ENCODE data around the gene E2F7.

DNA sequence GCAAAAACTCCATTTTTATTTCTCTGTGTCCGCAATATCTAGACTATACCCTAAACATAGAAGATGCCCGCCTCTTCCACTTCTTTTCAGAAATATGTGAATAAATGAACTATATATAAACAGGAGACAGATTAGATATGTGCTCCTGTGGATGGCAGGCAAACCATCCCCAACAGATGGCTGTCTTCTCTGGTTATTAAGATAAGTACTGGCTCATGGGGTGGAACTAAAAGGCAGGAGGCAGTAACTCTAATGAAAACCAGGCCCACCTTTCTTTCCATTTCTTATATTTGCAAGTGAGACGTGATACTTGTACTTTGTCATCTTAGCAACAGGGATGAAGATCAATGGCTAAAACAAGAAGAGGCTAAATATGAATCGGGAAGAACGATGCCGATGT is 20.2 kb downstream of the E2F7 start:
- TF ChIP-seq, protein P1, sequence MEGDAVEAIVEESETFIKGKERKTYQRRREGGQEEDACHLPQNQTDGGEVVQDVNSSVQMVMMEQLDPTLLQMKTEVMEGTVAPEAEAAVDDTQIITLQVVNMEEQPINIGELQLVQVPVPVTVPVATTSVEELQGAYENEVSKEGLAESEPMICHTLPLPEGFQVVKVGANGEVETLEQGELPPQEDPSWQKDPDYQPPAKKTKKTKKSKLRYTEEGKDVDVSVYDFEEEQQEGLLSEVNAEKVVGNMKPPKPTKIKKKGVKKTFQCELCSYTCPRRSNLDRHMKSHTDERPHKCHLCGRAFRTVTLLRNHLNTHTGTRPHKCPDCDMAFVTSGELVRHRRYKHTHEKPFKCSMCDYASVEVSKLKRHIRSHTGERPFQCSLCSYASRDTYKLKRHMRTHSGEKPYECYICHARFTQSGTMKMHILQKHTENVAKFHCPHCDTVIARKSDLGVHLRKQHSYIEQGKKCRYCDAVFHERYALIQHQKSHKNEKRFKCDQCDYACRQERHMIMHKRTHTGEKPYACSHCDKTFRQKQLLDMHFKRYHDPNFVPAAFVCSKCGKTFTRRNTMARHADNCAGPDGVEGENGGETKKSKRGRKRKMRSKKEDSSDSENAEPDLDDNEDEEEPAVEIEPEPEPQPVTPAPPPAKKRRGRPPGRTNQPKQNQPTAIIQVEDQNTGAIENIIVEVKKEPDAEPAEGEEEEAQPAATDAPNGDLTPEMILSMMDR (IDR thresholded peaks at IDR 0.05; ENCODE audit: low read depth, low read length, poor library complexity, severe bottlenecking), result no peak
- no peak for TF ChIP-seq EZH2phosphoT487 (IDR thresholded peaks at IDR 0.05; ENCODE audit: borderline replicate concordance, low read length)

All from DOHH2 (cell line).